K562 (cell line): ENCODE results near the gene DIPK1A. TPM values are rescaled to one million over a fixed set of nuclear protein-coding genes. Genes with fewer than 3 reads are reported as not detected.

Source experiments
- polyA plus RNA-seq, 8 experiments: library from polyadenylated mRNA; depleted of rRNA in 4 of 8; stranded (reverse) in 5 of 8; unstranded in 3 of 8; fragments of >200 nt; fragmentation: Nextera tagmentation in 2 of 8; fragmentation: Illumina TruSeq in 1 of 8; extraction: Ambion mirVana in 2 of 8; extraction: Trizol in 1 of 8; gene quantifications; 2 replicates each; pipeline versions ENCODE4 v1.2.1 to v1.2.3, GENCODE V29; 2011 to 2014; ENCODE audit warnings: inconsistent platforms in 1 of 8, missing spikeins in 1 of 8
- small RNA-seq: library from RNA; depleted of rRNA; stranded (forward); fragments of <200 nt; gene quantifications from one replicate; pipeline ENCODE3, GENCODE V24; 2014
- total RNA-seq, 7 experiments: library from RNA; depleted of rRNA in 6 of 7; stranded (reverse); fragments of >200 nt in 6 of 7; fragmentation: Illumina TruSeq in 2 of 7; extraction: Trizol in 2 of 7; gene quantifications; 2 replicates each; pipeline versions ENCODE4 v1.2.1 to v1.2.3, GENCODE V29; 2011 to 2021; ENCODE audit warnings: low replicate concordance in 1 of 7

Gene DIPK1A
- total and polyA plus RNA-seq, 9 of the 15 experiments (the other 6 are each of a cell fraction or from before 2014, with no cell fraction given): 0.54 to 2.5 (median 1.3) TPM

Small RNA genes lying within 50 kb of the gene (small RNA-seq; reads per million reads assigned to genes)
- gene RF00432: not detected
- gene RN7SL692P: not detected
- not detected for gene RNU6-210P
- gene RNU6-970P: not detected
- gene SNORA66: 18.1 reads per million, percentile 96 among the genes with 10 or more reads in this experiment
- not detected for gene SNORD21

Other genes with a start within 250 kb of the DIPK1A start
- gene EVI5, start 176.4 kb downstream of the DIPK1A start, total RNA-seq (2014; rRNA removed): 25.1 and 50.1 TPM in 2 replicates
- 13.7 and 18.5 TPM in 2 replicates for gene EVI5, start 176.4 kb downstream of the DIPK1A start, total RNA-seq (2014; rRNA removed; fragmentation: Illumina TruSeq; extraction: Trizol)
- 18.3 and 18.4 TPM in 2 replicates for gene EVI5, start 176.4 kb downstream of the DIPK1A start, total RNA-seq (2015; rRNA removed; fragmentation: Illumina TruSeq; extraction: Trizol)
- 16.5 and 18.7 TPM in 2 replicates for gene EVI5, start 176.4 kb downstream of the DIPK1A start, total RNA-seq (2021)
- gene EVI5, start 176.4 kb downstream of the DIPK1A start, polyA plus RNA-seq (2011; rRNA removed): 4.9 and 6.3 TPM in 2 replicates
- 5.5 and 6.0 TPM in 2 replicates for gene EVI5, start 176.4 kb downstream of the DIPK1A start, polyA plus RNA-seq (2014; fragmentation: Illumina TruSeq; extraction: Trizol)
- 1 to 10 TPM; 1.7 to 4.8 TPM for gene EVI5, start 176.4 kb downstream of the DIPK1A start, polyA plus RNA-seq (2014; fragmentation: Nextera tagmentation; extraction: Ambion mirVana)
- gene EVI5, start 176.4 kb downstream of the DIPK1A start, polyA plus RNA-seq (2014; rRNA removed): 16.2 and 19.6 TPM in 2 replicates
- 2,174 and 2,757 TPM in 2 replicates for gene RPL5, start 129.4 kb downstream of the DIPK1A start, total RNA-seq (2014; rRNA removed)
- 2,454 and 2,710 TPM in 2 replicates for gene RPL5, start 129.4 kb downstream of the DIPK1A start, total RNA-seq (2014; rRNA removed; fragmentation: Illumina TruSeq; extraction: Trizol)
- 2,022 and 2,169 TPM in 2 replicates for gene RPL5, start 129.4 kb downstream of the DIPK1A start, total RNA-seq (2015; rRNA removed; fragmentation: Illumina TruSeq; extraction: Trizol)
- gene RPL5, start 129.4 kb downstream of the DIPK1A start, total RNA-seq (2021): 1,467 and 1,545 TPM in 2 replicates
- 3,458 and 3,699 TPM in 2 replicates for gene RPL5, start 129.4 kb downstream of the DIPK1A start, polyA plus RNA-seq (2011; rRNA removed)
- gene RPL5, start 129.4 kb downstream of the DIPK1A start, polyA plus RNA-seq (2014; fragmentation: Illumina TruSeq; extraction: Trizol): 1,939 and 2,002 TPM in 2 replicates
- gene RPL5, start 129.4 kb downstream of the DIPK1A start, polyA plus RNA-seq (2014; fragmentation: Nextera tagmentation; extraction: Ambion mirVana): 1,000 to 10,000 TPM; 4,024 to 4,252 TPM
- 2,353 and 2,737 TPM in 2 replicates for gene RPL5, start 129.4 kb downstream of the DIPK1A start, polyA plus RNA-seq (2014; rRNA removed)
- gene MTF2, start 117.8 kb upstream of the DIPK1A start, total RNA-seq (2014; rRNA removed): 41.8 and 59.6 TPM in 2 replicates
- gene MTF2, start 117.8 kb upstream of the DIPK1A start, total RNA-seq (2014; rRNA removed; fragmentation: Illumina TruSeq; extraction: Trizol): 61.0 and 73.0 TPM in 2 replicates
- gene MTF2, start 117.8 kb upstream of the DIPK1A start, total RNA-seq (2015; rRNA removed; fragmentation: Illumina TruSeq; extraction: Trizol): 48.6 and 57.7 TPM in 2 replicates
- gene MTF2, start 117.8 kb upstream of the DIPK1A start, total RNA-seq (2021): 65.2 and 73.5 TPM in 2 replicates
- gene MTF2, start 117.8 kb upstream of the DIPK1A start, polyA plus RNA-seq (2011; rRNA removed): 102 and 124 TPM in 2 replicates
- 46.4 and 49.6 TPM in 2 replicates for gene MTF2, start 117.8 kb upstream of the DIPK1A start, polyA plus RNA-seq (2014; fragmentation: Illumina TruSeq; extraction: Trizol)
- gene MTF2, start 117.8 kb upstream of the DIPK1A start, polyA plus RNA-seq (2014; fragmentation: Nextera tagmentation; extraction: Ambion mirVana): 10 to 100 TPM; 29.3 to 35.7 TPM
- gene MTF2, start 117.8 kb upstream of the DIPK1A start, polyA plus RNA-seq (2014; rRNA removed): 44.1 and 48.3 TPM in 2 replicates
- gene TMED5, start 219.0 kb upstream of the DIPK1A start, total RNA-seq (2014; rRNA removed): 64.2 and 87.1 TPM in 2 replicates
- gene TMED5, start 219.0 kb upstream of the DIPK1A start, total RNA-seq (2014; rRNA removed; fragmentation: Illumina TruSeq; extraction: Trizol): 67.2 and 76.3 TPM in 2 replicates
- gene TMED5, start 219.0 kb upstream of the DIPK1A start, total RNA-seq (2015; rRNA removed; fragmentation: Illumina TruSeq; extraction: Trizol): 75.9 and 83.7 TPM in 2 replicates
- 68.1 and 74.5 TPM in 2 replicates for gene TMED5, start 219.0 kb upstream of the DIPK1A start, total RNA-seq (2021)
- gene TMED5, start 219.0 kb upstream of the DIPK1A start, polyA plus RNA-seq (2011; rRNA removed): 53.5 and 71.3 TPM in 2 replicates
- gene TMED5, start 219.0 kb upstream of the DIPK1A start, polyA plus RNA-seq (2014; fragmentation: Illumina TruSeq; extraction: Trizol): 60.9 and 63.5 TPM in 2 replicates
- 10 to 100 TPM; 28.7 to 43.9 TPM for gene TMED5, start 219.0 kb upstream of the DIPK1A start, polyA plus RNA-seq (2014; fragmentation: Nextera tagmentation; extraction: Ambion mirVana)
- 70.0 and 71.9 TPM in 2 replicates for gene TMED5, start 219.0 kb upstream of the DIPK1A start, polyA plus RNA-seq (2014; rRNA removed)
- 14.7 and 21.6 TPM in 2 replicates for gene CCDC18, start 219.3 kb upstream of the DIPK1A start, total RNA-seq (2014; rRNA removed)
- 29.5 and 35.9 TPM in 2 replicates for gene CCDC18, start 219.3 kb upstream of the DIPK1A start, total RNA-seq (2014; rRNA removed; fragmentation: Illumina TruSeq; extraction: Trizol)
- gene CCDC18, start 219.3 kb upstream of the DIPK1A start, total RNA-seq (2015; rRNA removed; fragmentation: Illumina TruSeq; extraction: Trizol): 29.7 and 34.2 TPM in 2 replicates
- 20.4 TPM in 2 replicates for gene CCDC18, start 219.3 kb upstream of the DIPK1A start, total RNA-seq (2021)
- gene CCDC18, start 219.3 kb upstream of the DIPK1A start, polyA plus RNA-seq (2011; rRNA removed): 21.1 and 22.2 TPM in 2 replicates
- 23.4 and 24.3 TPM in 2 replicates for gene CCDC18, start 219.3 kb upstream of the DIPK1A start, polyA plus RNA-seq (2014; fragmentation: Illumina TruSeq; extraction: Trizol)
- gene CCDC18, start 219.3 kb upstream of the DIPK1A start, polyA plus RNA-seq (2014; fragmentation: Nextera tagmentation; extraction: Ambion mirVana): 10 to 100 TPM; 19.5 to 24.6 TPM
- gene CCDC18, start 219.3 kb upstream of the DIPK1A start, polyA plus RNA-seq (2014; rRNA removed): 20.2 and 24.7 TPM in 2 replicates